Loucy (cell line): Measurements from ENCODE around the gene PARVA.

ENCODE experiments used
- H2AFZ ChIP-seq: fragments of 200-600 bp; sonication (generic); 2 replicates; pipeline ENCODE4 v1.6.0; 2016; ENCODE audit warnings: antibody characterized with exemption, mild to moderate bottlenecking, low read length, moderate library complexity
- H3F3A ChIP-seq: fragments of 200-600 bp; 2 replicates; pipeline ENCODE4 v1.6.0; 2016; ENCODE audit warnings: antibody characterized with exemption, low read depth, mild to moderate bottlenecking
- H3K27me3 ChIP-seq: fragments of 200-600 bp; sonication (generic); 2 replicates; pipeline ENCODE4 v1.6.1; 2014; ENCODE audit warnings: low read length, mild to moderate bottlenecking; ENCODE audit not compliant: insufficient read depth, poor library complexity, severe bottlenecking
- H3K36me3 ChIP-seq: fragments of 200-600 bp; sonication (generic); 2 replicates; pipeline ENCODE4 v1.6.1; 2016; ENCODE audit warnings: low read length; ENCODE audit not compliant: insufficient read depth
- H3K4me1 ChIP-seq: fragments of 200-600 bp; sonication (generic); 2 replicates; pipeline ENCODE4 v1.5.1; 2014; ENCODE audit warnings: low read length, mild to moderate bottlenecking; ENCODE audit not compliant: insufficient read depth, poor library complexity, severe bottlenecking
- H3K4me2 ChIP-seq: fragments of 200-600 bp; sonication (generic); 2 replicates; pipeline ENCODE4 v1.6.0; 2014; ENCODE audit warnings: antibody characterized with exemption, low read length, low read depth, mild to moderate bottlenecking; ENCODE audit not compliant: poor library complexity, severe bottlenecking
- H3K4me3 ChIP-seq: fragments of 200-600 bp; sonication (generic); 2 replicates; pipeline ENCODE4 v1.5.1; 2014; ENCODE audit warnings: low read length, mild to moderate bottlenecking, mixed read lengths; ENCODE audit not compliant: poor library complexity, severe bottlenecking
- H3K79me2 ChIP-seq: fragments of 200-600 bp; sonication (generic); 2 replicates; pipeline ENCODE4 v1.6.1; 2014; ENCODE audit warnings: low read length; ENCODE audit not compliant: insufficient read depth
- H3K9ac ChIP-seq: fragments of 200-600 bp; sonication (generic); 2 replicates; pipeline ENCODE4 v1.6.0; 2014; ENCODE audit warnings: mild to moderate bottlenecking, low read depth, low read length, moderate library complexity; ENCODE audit not compliant: poor library complexity, severe bottlenecking
- H3K9me2 ChIP-seq: fragments of 200-600 bp; sonication (generic); replicated peaks from 2 replicates; pipeline ENCODE4 v1.6.1; 2016; ENCODE audit warnings: low read depth, low read length, mixed read lengths
- H3K9me3 ChIP-seq: fragments of 200-600 bp; sonication (generic); 2 replicates; pipeline ENCODE4 v1.6.1; 2014; ENCODE audit warnings: mild to moderate bottlenecking, antibody characterized with exemption, low read length, low read depth; ENCODE audit not compliant: insufficient read depth
- H4K20me1 ChIP-seq: fragments of 200-600 bp; sonication (generic); 2 replicates; pipeline ENCODE4 v1.6.0; 2014; ENCODE audit warnings: antibody characterized with exemption, low read length, mild to moderate bottlenecking; ENCODE audit not compliant: insufficient read depth, poor library complexity, severe bottlenecking
- EZH2phosphoT487 ChIP-seq: fragments of 200-600 bp; IDR thresholded peaks from 2 replicates; pipeline ENCODE4 v1.6.1; 2018; ENCODE audit warnings: antibody characterized with exemption, mild to moderate bottlenecking, moderate library complexity, borderline replicate concordance
- TF ChIP-seq, protein P1 (sequence below): fragments of 200-600 bp; sonication (generic); conservative IDR thresholded peaks from 2 replicates; pipeline ENCODE4 v1.5.1; 2014; ENCODE audit warnings: mild to moderate bottlenecking, antibody characterized with exemption, low read length

Gene PARVA

DNA sequence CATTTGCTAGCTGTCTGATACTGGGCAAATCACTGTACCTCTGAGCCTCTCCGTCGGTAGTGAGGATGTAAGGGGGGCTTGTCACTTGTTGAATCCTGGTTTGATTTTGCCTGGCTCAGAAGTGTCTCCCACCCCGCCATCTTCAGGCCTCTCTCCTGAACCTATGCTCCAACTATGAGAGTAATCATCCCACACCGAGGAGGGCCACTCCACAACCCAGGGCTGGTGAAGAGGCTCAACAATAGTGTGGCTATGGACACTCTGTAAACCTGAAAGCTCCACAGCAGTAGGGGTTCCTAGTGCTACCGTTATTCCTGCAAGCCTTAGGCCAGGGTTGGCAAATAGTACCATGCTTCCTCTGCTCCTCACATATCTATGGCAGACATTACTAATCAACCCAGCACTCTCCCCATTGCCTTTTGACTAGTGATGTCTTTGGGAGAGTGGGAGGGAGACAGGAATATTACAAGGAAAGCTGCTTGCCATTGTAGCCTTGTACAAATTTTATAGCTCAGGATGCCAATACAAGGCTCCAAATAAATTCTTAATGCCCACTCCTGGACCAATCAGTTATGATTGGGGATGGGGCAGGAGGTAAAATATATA is 162.8 kb downstream of the PARVA start:
- H3K4me2 ChIP-seq: no peak overlapping the region

GRCh38 chr11:12540913-12541582 is 163.7 kb downstream of the PARVA start:
- H3K9me3 ChIP-seq: no peaks in the 10 kb centered on the region
- no peaks in the 10 kb centered on the region for H3K36me3 ChIP-seq
- no peaks in the 10 kb centered on the region for H3F3A ChIP-seq
- H3K9me2 ChIP-seq: no peaks in the 10 kb centered on the region
- no peak overlapping the region for H3K4me3 ChIP-seq
- no peak for TF ChIP-seq EZH2phosphoT487
- TF ChIP-seq, protein P1, sequence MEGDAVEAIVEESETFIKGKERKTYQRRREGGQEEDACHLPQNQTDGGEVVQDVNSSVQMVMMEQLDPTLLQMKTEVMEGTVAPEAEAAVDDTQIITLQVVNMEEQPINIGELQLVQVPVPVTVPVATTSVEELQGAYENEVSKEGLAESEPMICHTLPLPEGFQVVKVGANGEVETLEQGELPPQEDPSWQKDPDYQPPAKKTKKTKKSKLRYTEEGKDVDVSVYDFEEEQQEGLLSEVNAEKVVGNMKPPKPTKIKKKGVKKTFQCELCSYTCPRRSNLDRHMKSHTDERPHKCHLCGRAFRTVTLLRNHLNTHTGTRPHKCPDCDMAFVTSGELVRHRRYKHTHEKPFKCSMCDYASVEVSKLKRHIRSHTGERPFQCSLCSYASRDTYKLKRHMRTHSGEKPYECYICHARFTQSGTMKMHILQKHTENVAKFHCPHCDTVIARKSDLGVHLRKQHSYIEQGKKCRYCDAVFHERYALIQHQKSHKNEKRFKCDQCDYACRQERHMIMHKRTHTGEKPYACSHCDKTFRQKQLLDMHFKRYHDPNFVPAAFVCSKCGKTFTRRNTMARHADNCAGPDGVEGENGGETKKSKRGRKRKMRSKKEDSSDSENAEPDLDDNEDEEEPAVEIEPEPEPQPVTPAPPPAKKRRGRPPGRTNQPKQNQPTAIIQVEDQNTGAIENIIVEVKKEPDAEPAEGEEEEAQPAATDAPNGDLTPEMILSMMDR: no peak
- H3K9ac ChIP-seq: no peak overlapping the region
- no peaks in the 10 kb centered on the region for H3K27me3 ChIP-seq
- no peaks in the 10 kb centered on the region for H3K79me2 ChIP-seq
- H4K20me1 ChIP-seq: no peaks in the 10 kb centered on the region
- H3K4me1 ChIP-seq: no peaks in the 10 kb centered on the region
- H2AFZ ChIP-seq: no peak overlapping the region
- no peak overlapping the region for H3K4me2 ChIP-seq

More for the DNA sequence above, 162.8 kb downstream of the PARVA start:
- Histone ChIP-seq H3K4me3 (no peak overlapping the region), H3K27me3 (no peaks in the 10 kb centered on the region), H3K9me2 (no peaks in the 10 kb centered on the region), H3F3A (no peaks in the 10 kb centered on the region), H3K79me2 (no peaks in the 10 kb centered on the region), H4K20me1 (no peaks in the 10 kb centered on the region), H2AFZ (no peak overlapping the region), H3K4me1 (no peaks in the 10 kb centered on the region), H3K9me3 (no peaks in the 10 kb centered on the region), H3K36me3 (no peaks in the 10 kb centered on the region), H3K9ac (no peak overlapping the region)
- TF ChIP-seq, protein P1: no peak
- TF ChIP-seq EZH2phosphoT487: no peak

- TF ChIP-seq, protein P1: no peak
- no peak for TF ChIP-seq EZH2phosphoT487
- Histone ChIP-seq H2AFZ (no peak overlapping the region), H3K4me2 (no peak overlapping the region), H3K9ac (no peak overlapping the region), H3K4me3 (no peak overlapping the region), H3K36me3 (no peaks in the 10 kb centered on the region), H3K27me3 (no peaks in the 10 kb centered on the region), H3K9me2 (no peaks in the 10 kb centered on the region), H3K79me2 (no peaks in the 10 kb centered on the region), H4K20me1 (no peaks in the 10 kb centered on the region), H3K9me3 (no peaks in the 10 kb centered on the region), H3K4me1 (no peaks in the 10 kb centered on the region), H3F3A (no peaks in the 10 kb centered on the region)
Observed at GRCh38 chr11:12541583-12542151, 164.3 kb downstream of the PARVA start.
